Epithelial cell of alveolus of lung (primary cell): ENCODE data around the gene MRGPRF. TPM values are rescaled to one million over a fixed set of nuclear protein-coding genes. Genes with fewer than 3 reads are reported as not detected.

Source experiments
- total RNA-seq: library from RNA; depleted of rRNA; stranded (reverse); fragments of >200 nt; gene quantifications from 2 replicates; pipeline ENCODE4 v1.2.1, GENCODE V29; 2015

MRGPRF gene, protein sequence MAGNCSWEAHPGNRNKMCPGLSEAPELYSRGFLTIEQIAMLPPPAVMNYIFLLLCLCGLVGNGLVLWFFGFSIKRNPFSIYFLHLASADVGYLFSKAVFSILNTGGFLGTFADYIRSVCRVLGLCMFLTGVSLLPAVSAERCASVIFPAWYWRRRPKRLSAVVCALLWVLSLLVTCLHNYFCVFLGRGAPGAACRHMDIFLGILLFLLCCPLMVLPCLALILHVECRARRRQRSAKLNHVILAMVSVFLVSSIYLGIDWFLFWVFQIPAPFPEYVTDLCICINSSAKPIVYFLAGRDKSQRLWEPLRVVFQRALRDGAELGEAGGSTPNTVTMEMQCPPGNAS
- 25.2 and 29.9 TPM in 2 replicates for total RNA-seq

DNA sequence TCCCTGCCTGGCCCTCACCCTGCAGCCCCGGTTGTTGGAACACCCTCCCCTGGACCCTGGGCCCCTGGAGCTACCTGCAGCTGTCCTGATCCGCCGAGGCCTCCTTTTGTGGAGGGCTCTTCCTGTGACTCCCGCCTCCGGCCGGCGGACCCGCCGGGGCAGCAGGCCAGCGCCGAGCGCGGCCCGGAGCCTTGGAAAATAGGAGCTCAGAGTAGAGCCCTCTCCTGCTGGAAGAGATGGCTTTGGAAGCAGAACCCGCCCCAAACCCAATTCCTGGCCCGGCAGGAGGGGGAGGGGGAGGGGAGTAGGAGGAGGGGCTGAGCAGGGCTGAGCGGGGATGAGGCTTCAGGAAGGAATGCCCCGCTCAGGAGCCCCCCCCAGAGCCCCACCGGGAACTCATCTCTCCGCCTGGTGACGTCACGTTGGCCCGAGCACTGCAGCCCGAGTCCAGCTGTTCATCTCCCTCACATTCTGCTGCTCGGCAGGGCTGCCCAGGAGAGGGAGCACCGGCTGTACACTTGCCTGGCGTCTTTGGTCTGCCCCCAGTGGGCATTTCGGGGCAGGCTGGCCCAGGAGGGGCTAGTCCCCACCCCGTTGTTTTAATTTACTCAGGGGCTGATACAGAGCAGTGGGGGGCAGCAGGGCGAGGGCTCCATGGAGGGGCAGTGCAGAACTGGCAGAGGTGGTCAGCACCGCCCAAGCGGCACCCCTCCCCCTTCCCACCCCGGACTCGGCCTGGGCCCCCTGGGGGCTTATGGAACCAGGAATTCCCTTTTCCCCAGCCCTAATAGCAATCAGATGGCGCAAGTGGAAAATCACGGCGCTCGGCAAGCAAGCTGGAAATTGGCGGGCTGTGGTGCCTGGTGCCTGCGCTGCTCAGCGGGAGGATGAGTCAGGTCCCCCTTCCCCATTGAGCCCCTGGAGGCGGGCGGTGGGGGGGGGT is at the start of gene MRGPRF:
MRGPRF (minus strand) TSS at position 238 of the 943 bp plus-strand sequence. CDS start 3,345 bp downstream, outside the sequence.

GRCh38 chr11:69048694-69049489 is 35.8 kb upstream of the MRGPRF start, which contains the start of gene TPCN2:
Gene TPCN2 (plus strand): TSS chr11:69048932. CDS start chr11:69048998, 66 bp downstream.

GRCh38 chr11:68980776-68981065 is 32.3 kb downstream of the MRGPRF start, which contains the start of gene MRGPRD:
Gene MRGPRD (minus strand): TSS chr11:68980986. CDS start chr11:68980986, 0 bp downstream.

Other genes starting within 250 kb of the MRGPRF start
- gene CPT1A, start 171.3 kb downstream of the MRGPRF start, total RNA-seq: 4.9 and 20.8 TPM in 2 replicates
- 52.5 and 63.7 TPM in 2 replicates for gene MRPL21, start 109.4 kb downstream of the MRGPRF start, total RNA-seq
- gene IGHMBP2, start 109.4 kb downstream of the MRGPRF start, total RNA-seq: 7.6 and 13.6 TPM in 2 replicates
- gene MRGPRD, start 32.3 kb downstream of the MRGPRF start, total RNA-seq: not detected in 2 replicates
- 4.9 and 10.9 TPM in 2 replicates for gene TPCN2, start 35.7 kb upstream of the MRGPRF start, total RNA-seq
- 0.13 and 0.32 TPM in 2 replicates for gene SMIM38, start 142.7 kb upstream of the MRGPRF start, total RNA-seq